ENCODE data around the gene CYB5R4. TPM values are rescaled to one million over a fixed set of nuclear protein-coding genes. Genes with fewer than 3 reads are reported as not detected.

The CYB5R4 gene
- total and polyA plus RNA-seq, 2 of the 8 experiments (the other 6 are each of a cell fraction or from before 2014, with no cell fraction given), result 2.8 to 14.6 TPM

GRCh38 chr6:83976871-83977270, 117.4 kb downstream of the CYB5R4 start (continued):
- TF ChIP-seq CHD7 (IDR thresholded peaks at IDR 0.05; ENCODE audit: insufficient replicate concordance, low read length) (no peak), EP300 (IDR thresholded peaks at IDR 0.05; ENCODE audit: borderline replicate concordance in 1 of 2, low read depth in 2 of 2, low read length in 2 of 2) (no peak), JUND (IDR thresholded peaks at IDR 0.05; ENCODE audit: low read length) (0 out of 2 replicates have a peak, but pooled peaks have one; percentile 8), TAF1 (IDR thresholded peaks at IDR 0.05; ENCODE audit: low read depth, low read length) (no peak), RFX5 (IDR thresholded peaks at IDR 0.05; ENCODE audit: borderline replicate concordance, low read depth, low read length) (no peak), JUN (IDR thresholded peaks at IDR 0.05; ENCODE audit: low read depth, low read length) (no peak), E2F6 (IDR thresholded peaks at IDR 0.05) (peak; percentile 53), RBBP5 (IDR thresholded peaks at IDR 0.05; ENCODE audit: borderline replicate concordance, low read depth, low read length) (no peak)
